Astrocyte (in vitro differentiated cells and primary cell): Measurements from ENCODE around the gene PSMD14. TPM values are rescaled to one million over a fixed set of nuclear protein-coding genes. Genes with fewer than 3 reads are reported as not detected.

ENCODE experiments used
- DNase-seq: peaks from one replicate; pipeline ENCODE4 v3.0.0-alpha.2; 2010; ENCODE audit warnings: low read depth
- FAIRE-seq: peaks from 2 replicates; lab custom pipeline; 2011; peaks lifted over from hg19 to GRCh38; lab: Jason Lieb, UNC
- H2AFZ ChIP-seq: 2 replicates; pipeline ENCODE4 v1.6.0; 2012; ENCODE audit warnings: low read depth, low read length, inconsistent platforms
- H3K27ac ChIP-seq: 2 replicates; pipeline ENCODE4 v1.5.1; 2011; ENCODE audit warnings: low read depth, low read length, inconsistent platforms
- H3K27me3 ChIP-seq: 2 replicates; pipeline ENCODE4 v1.6.0; 2011; ENCODE audit warnings: low read length, inconsistent platforms; ENCODE audit not compliant: insufficient read depth
- H3K36me3 ChIP-seq: 2 replicates; pipeline ENCODE4 v1.5.1; 2011; ENCODE audit warnings: low read length, inconsistent platforms; ENCODE audit not compliant: insufficient read depth
- H3K4me1 ChIP-seq: 2 replicates; pipeline ENCODE4 v1.5.1; 2011; ENCODE audit warnings: low read length, inconsistent platforms; ENCODE audit not compliant: insufficient read depth
- H3K4me2 ChIP-seq: 2 replicates; pipeline ENCODE4 v1.6.0; 2012; ENCODE audit warnings: low read length, inconsistent platforms
- H3K4me3 ChIP-seq: 2 replicates; pipeline ENCODE4 v1.5.1; 2011; ENCODE audit warnings: low read depth, mild to moderate bottlenecking, low read length, inconsistent platforms; ENCODE audit not compliant: insufficient read depth
- H3K79me2 ChIP-seq: 2 replicates; pipeline ENCODE4 v1.6.0; 2012; ENCODE audit warnings: mild to moderate bottlenecking, low read length, inconsistent platforms; ENCODE audit not compliant: insufficient read depth
- H3K9ac ChIP-seq: 2 replicates; pipeline ENCODE4 v1.6.0; 2012; ENCODE audit warnings: mild to moderate bottlenecking, low read length, inconsistent platforms
- H3K9me3 ChIP-seq: 2 replicates; pipeline ENCODE4 v1.5.1; 2012; ENCODE audit warnings: low read depth, mild to moderate bottlenecking, low read length, inconsistent platforms; ENCODE audit not compliant: insufficient read depth
- H4K20me1 ChIP-seq: 2 replicates; pipeline ENCODE4 v1.6.0; 2012; ENCODE audit warnings: low read length, inconsistent platforms; ENCODE audit not compliant: insufficient read depth
- H3K27ac Mint-ChIP-seq: one replicate; pipeline ENCODE4 v1.8.0; 2021; ENCODE audit warnings: mild to moderate bottlenecking, mixed read lengths; ENCODE audit not compliant: unreplicated experiment
- H3K27me3 Mint-ChIP-seq: one replicate; pipeline ENCODE4 v1.8.0; 2021; ENCODE audit warnings: low read depth, mixed read lengths; ENCODE audit not compliant: unreplicated experiment
- H3K36me3 Mint-ChIP-seq: one replicate; pipeline ENCODE4 v1.8.0; 2021; ENCODE audit warnings: low read depth, mixed read lengths; ENCODE audit not compliant: unreplicated experiment
- H3K4me1 Mint-ChIP-seq: one replicate; pipeline ENCODE4 v1.8.0; 2021; ENCODE audit warnings: low read depth, mixed read lengths; ENCODE audit not compliant: unreplicated experiment
- H3K4me3 Mint-ChIP-seq: one replicate; pipeline ENCODE4 v1.8.0; 2021; ENCODE audit warnings: mild to moderate bottlenecking, moderate library complexity, mixed read lengths; ENCODE audit not compliant: unreplicated experiment
- H3K9me3 Mint-ChIP-seq: one replicate; pipeline ENCODE4 v1.8.0; 2021; ENCODE audit warnings: mild to moderate bottlenecking, mixed read lengths; ENCODE audit not compliant: unreplicated experiment
- CTCF ChIP-seq: IDR thresholded peaks from 2 replicates; pipeline ENCODE4 v1.5.1; 2011; ENCODE audit warnings: low read depth, mild to moderate bottlenecking, inconsistent platforms, low read length, moderate library complexity; ENCODE audit not compliant: insufficient read depth
- EZH2 ChIP-seq: IDR thresholded peaks from 2 replicates; pipeline ENCODE4 v1.6.1; 2012; ENCODE audit warnings: mild to moderate bottlenecking, low read length, inconsistent platforms; ENCODE audit not compliant: insufficient read depth
- total RNA-seq: library from RNA; stranded (reverse); gene quantifications from 2 replicates; pipeline ENCODE4 v1.2.1, GENCODE V29; 2021

The PSMD14 gene
- total RNA-seq, 1 donor from 2014 or later: 86.0 TPM

GRCh38 chr2:161414042-161415033 is 106.1 kb downstream of the PSMD14 start:
- Histone ChIP-seq H3K9ac (peak overlapping the region; percentile 21), H3K36me3 (peaks cover 7% of the 10 kb centered on the region), H3K4me3 (peak overlapping the region; percentile 51), H3K4me2 (peak overlapping the region; percentile 91), H3K79me2 (no peaks in the 10 kb centered on the region), H3K4me1 (peaks cover 16% of the 10 kb centered on the region), H3K27ac (no peak overlapping the region), H3K9me3 (no peaks in the 10 kb centered on the region), H2AFZ (peak overlapping the region; percentile 57), H4K20me1 (peaks cover 45% of the 10 kb centered on the region), H3K27me3 (peaks cover 47% of the 10 kb centered on the region)
- Mint-ChIP-seq H3K27ac (no peak overlapping the region), H3K4me1 (peaks cover 10% of the 10 kb centered on the region), H3K4me3 (peak overlapping the region; percentile 74), H3K36me3 (no peaks in the 10 kb centered on the region), H3K27me3 (peaks cover 43% of the 10 kb centered on the region), H3K9me3 (no peaks in the 10 kb centered on the region)
- DNase-seq (peak; percentile 20), FAIRE-seq (no peak)
- TF ChIP-seq EZH2: no peak
- no peak for TF ChIP-seq CTCF

GRCh38 chr2:161415034-161415986 is 107.1 kb downstream of the PSMD14 start:
- H3K4me1 Mint-ChIP-seq: peaks cover 10% of the 10 kb centered on the region
- no peak overlapping the region for H3K27ac Mint-ChIP-seq
- H3K9me3 Mint-ChIP-seq: no peaks in the 10 kb centered on the region
- FAIRE-seq: no peak
- H3K27ac ChIP-seq: no peak overlapping the region
- H3K4me3 ChIP-seq: peak overlapping the region; percentile 51
- H3K4me1 ChIP-seq: peaks cover 16% of the 10 kb centered on the region
- no peak overlapping the region for H2AFZ ChIP-seq
- peaks cover 4% of the 10 kb centered on the region for H3K36me3 ChIP-seq
- H3K36me3 Mint-ChIP-seq: no peaks in the 10 kb centered on the region
- H3K9ac ChIP-seq: no peak overlapping the region
- peak overlapping the region; percentile 74 for H3K4me3 Mint-ChIP-seq
- H3K4me2 ChIP-seq: peak overlapping the region; percentile 91
- DNase-seq: no peak
- H3K27me3 Mint-ChIP-seq: peaks cover 51% of the 10 kb centered on the region
- H3K9me3 ChIP-seq: no peaks in the 10 kb centered on the region
- no peaks in the 10 kb centered on the region for H3K79me2 ChIP-seq
- peaks cover 45% of the 10 kb centered on the region for H4K20me1 ChIP-seq
- peaks cover 56% of the 10 kb centered on the region for H3K27me3 ChIP-seq
- no peak for TF ChIP-seq EZH2
- no peak for TF ChIP-seq CTCF
